IPS-18c (cell line): Measurements from ENCODE around the gene UXS1.
"Not testable (repeated sequence)": the region's sequence is repeated elsewhere in the genome, so short reads cannot be mapped to it uniquely, and the experiment has no call there.

Experiments used
- H3K4me3 ChIP-seq: 2 replicates; pipeline ENCODE4 v1.7.0; 2013; ENCODE audit warnings: low read depth, mild to moderate bottlenecking, low read length, moderate library complexity; ENCODE audit not compliant: insufficient read depth
- H3K9me3 ChIP-seq: one replicate; pipeline ENCODE4 v1.6.1; 2013; ENCODE audit warnings: mild to moderate bottlenecking, low read length, moderate library complexity; ENCODE audit not compliant: control insufficient read depth, insufficient read depth

Gene UXS1

GRCh38 chr2:106193977-106194778 lies at the start of gene UXS1:
Gene UXS1, minus strand, starts transcription at chr2:106194301. Its CDS starts 60 bp downstream, at chr2:106194241.
- Histone ChIP-seq H3K9me3 (no peaks in the 10 kb centered on the region), H3K4me3 (peak within 1 kb of the TSS; percentile 82)

DNA sequence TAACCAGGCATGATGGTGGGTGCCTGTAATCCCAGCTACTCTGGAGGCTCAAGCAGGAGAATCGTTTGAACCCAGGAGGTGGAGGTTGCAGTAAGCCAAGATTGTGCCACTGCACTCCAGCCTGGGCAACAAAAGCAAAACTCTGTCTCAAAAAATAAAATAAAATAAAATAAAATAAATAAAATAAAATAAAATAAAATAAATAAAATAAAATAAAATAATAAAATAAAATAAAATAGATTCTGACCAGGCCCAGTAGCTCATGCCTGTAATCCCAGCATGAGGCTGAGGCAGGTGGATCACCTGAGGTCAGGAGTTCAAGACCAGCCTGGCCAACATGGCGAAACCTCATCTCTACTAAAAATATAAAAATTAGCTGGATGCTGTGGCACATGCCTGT lies 45.4 kb upstream of the UXS1 start:
- not testable (repeated sequence) for H3K4me3 ChIP-seq, H3K9me3 ChIP-seq

DNA sequence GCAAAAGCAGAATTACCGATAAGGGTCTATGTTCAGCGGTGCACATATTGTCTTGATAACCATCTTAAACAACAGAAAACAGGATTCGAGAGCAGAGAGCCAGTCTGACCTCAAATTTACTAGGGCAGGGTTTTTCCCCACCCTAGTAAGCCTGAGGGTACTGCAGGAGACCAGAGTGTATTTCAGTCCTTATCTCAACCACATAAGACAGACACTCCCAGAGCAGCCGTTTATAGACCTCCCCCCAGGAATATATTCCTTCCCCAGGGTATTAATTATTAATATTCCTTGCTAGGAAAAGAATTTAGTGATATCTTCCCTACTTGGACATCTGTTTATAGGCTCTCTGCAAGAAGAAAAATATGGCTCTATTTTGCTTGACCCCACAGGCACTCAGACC lies 41.3 kb upstream of the UXS1 start:
- not testable (repeated sequence) for H3K4me3 ChIP-seq

GRCh38 chr2:106233350-106233706 lies 39.2 kb upstream of the UXS1 start:
- no peak overlapping the region for H3K4me3 ChIP-seq

More for the DNA sequence above, 41.3 kb upstream of the UXS1 start:
- not testable (repeated sequence) for H3K9me3 ChIP-seq

GRCh38 chr2:106232638-106233349 lies 38.7 kb upstream of the UXS1 start:
- Histone ChIP-seq H3K4me3 (no peak overlapping the region), H3K9me3 (peaks cover 2% of the 10 kb centered on the region)

More at GRCh38 chr2:106233350-106233706, 39.2 kb upstream of the UXS1 start:
- peaks cover 2% of the 10 kb centered on the region for H3K9me3 ChIP-seq

- Histone ChIP-seq H3K9me3 (no peaks in the 10 kb centered on the region), H3K4me3 (no peak overlapping the region)
Observed at GRCh38 chr2:106223347-106223746, 29.2 kb upstream of the UXS1 start.

- H3K9me3 ChIP-seq, H3K4me3 ChIP-seq: not testable (repeated sequence)
Observed at GRCh38 chr2:106222057-106222456, 28.0 kb upstream of the UXS1 start.

GRCh38 chr2:106219813-106220212 lies 25.7 kb upstream of the UXS1 start:
- peaks cover 4% of the 10 kb centered on the region for H3K9me3 ChIP-seq

DNA sequence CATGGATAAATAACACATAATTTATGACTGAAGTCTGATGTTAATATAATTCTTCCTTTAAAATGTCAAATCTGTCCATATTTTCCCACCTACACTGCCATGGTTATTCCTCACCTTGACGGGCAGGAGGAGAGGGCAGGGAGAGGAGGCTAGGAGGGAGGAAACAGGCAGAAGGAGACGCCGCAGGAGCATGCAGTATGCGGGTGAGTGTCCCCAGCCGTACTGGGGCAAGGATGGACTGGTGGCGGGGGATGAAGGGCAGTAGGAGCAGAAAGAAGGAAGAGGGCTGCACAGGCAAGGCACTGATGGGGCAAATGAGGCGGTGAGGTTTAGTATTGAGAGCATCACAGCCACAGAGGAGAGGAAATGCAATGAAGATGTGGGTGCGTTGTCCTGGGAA lies 25.1 kb upstream of the UXS1 start:
- not testable (repeated sequence) for H3K9me3 ChIP-seq, H3K4me3 ChIP-seq

More at GRCh38 chr2:106219813-106220212, 25.7 kb upstream of the UXS1 start:
- no peak overlapping the region for H3K4me3 ChIP-seq

DNA sequence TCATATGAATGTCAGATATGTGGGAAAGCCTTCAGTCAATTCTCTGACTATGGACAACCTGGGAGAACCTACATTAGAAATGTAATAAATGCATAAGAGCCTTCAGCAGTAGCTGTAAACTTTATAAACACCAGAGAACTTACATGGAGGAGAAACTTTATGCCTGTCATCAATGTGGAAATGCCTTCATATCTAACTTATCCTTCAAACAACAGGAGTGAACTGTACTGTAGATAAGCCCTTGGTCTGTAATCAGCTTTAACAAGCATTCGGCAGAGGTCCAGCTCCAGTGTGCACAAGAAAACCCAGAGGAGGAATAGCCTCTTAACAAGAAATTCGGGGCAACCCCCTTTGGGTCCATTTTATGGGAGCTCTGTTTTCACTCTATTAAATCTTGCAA lies 14.8 kb upstream of the UXS1 start:
- H3K4me3 ChIP-seq, result no peak overlapping the region
- H3K9me3 ChIP-seq, result no peaks in the 10 kb centered on the region

GRCh38 chr2:106208399-106208798 lies 14.3 kb upstream of the UXS1 start:
- H3K9me3 ChIP-seq, result no peaks in the 10 kb centered on the region
- no peak overlapping the region for H3K4me3 ChIP-seq

DNA sequence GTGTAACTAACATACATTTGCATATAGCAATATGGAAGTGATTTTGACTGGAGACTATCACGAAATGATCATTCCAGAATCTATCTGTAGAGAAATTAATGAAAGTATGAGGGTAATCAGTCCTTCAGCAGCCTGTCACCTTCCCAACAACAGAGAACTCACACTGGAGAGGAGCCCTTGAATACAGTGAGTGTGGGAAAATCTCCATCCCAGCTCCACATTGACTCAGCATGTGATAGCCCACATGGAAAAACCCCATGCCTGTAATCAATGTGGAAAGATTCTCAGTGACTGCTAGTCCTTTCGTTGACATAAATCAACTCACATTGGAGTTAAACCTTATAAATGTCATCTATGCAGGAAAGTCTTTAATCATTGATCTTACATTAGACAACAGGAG lies 13.1 kb upstream of the UXS1 start:
- Histone ChIP-seq H3K4me3 (no peak overlapping the region), H3K9me3 (no peaks in the 10 kb centered on the region)

- Histone ChIP-seq H3K4me3 (no peak overlapping the region), H3K9me3 (no peaks in the 10 kb centered on the region)
Observed at GRCh38 chr2:106205488-106205887, 11.4 kb upstream of the UXS1 start.

GRCh38 chr2:106204551-106204950 lies 10.4 kb upstream of the UXS1 start:
- H3K9me3 ChIP-seq, H3K4me3 ChIP-seq: not testable (repeated sequence)

- no peak overlapping the region for H3K4me3 ChIP-seq
- no peaks in the 10 kb centered on the region for H3K9me3 ChIP-seq
Observed at GRCh38 chr2:106201661-106202060, 7.6 kb upstream of the UXS1 start.

GRCh38 chr2:106197878-106198277 lies 3.8 kb upstream of the UXS1 start:
- Histone ChIP-seq H3K4me3 (no peak overlapping the region), H3K9me3 (no peaks in the 10 kb centered on the region)

- no peak overlapping the region for H3K4me3 ChIP-seq
- no peaks in the 10 kb centered on the region for H3K9me3 ChIP-seq
Observed at GRCh38 chr2:106195981-106196380, 1.9 kb upstream of the UXS1 start.

- Histone ChIP-seq H3K9me3 (no peaks in the 10 kb centered on the region), H3K4me3 (no peak overlapping the region)
Observed at GRCh38 chr2:106195456-106195855, 1.4 kb upstream of the UXS1 start.

GRCh38 chr2:106193690-106193976 lies 468 bp downstream of the UXS1 start:
- Histone ChIP-seq H3K4me3 (peak overlapping the region; percentile 82), H3K9me3 (no peaks in the 10 kb centered on the region)
